Gastroesophageal sphincter (tissue), 3 donors: Measurements from ENCODE around the gene CCL28.
"Not testable (repeated sequence)": the region's sequence is repeated elsewhere in the genome, so short reads cannot be mapped to it uniquely, and the experiment has no call there.

Experiments used
- EP300 ChIP-seq: sonication (generic); formaldehyde crosslinking; IDR thresholded peaks from one replicate; pipeline ENCODE4 v1.6.1; 2017; ENCODE audit warnings: antibody characterized with exemption, mild to moderate bottlenecking
- POLR2A ChIP-seq, 2 donors: fragments of 450-650 bp; IDR thresholded peaks; one replicate each; pipeline ENCODE4 v1.6.1; 2017; ENCODE audit warnings: antibody characterized with exemption in 2 of 2, mild to moderate bottlenecking in 2 of 2, moderate library complexity in 1 of 2
- TF ChIP-seq, protein P1 (sequence below), 4 experiments: fragments of 200-600 bp in 2 of 4; fragments of 450-650 bp in 2 of 4; sonication (generic) in 1 of 4; IDR thresholded peaks; one replicate each; pipeline ENCODE4 v1.5.1; 2017 to 2019; ENCODE audit warnings: antibody characterized with exemption in 4 of 4, mild to moderate bottlenecking in 2 of 4, moderate library complexity in 2 of 4

GRCh38 chr5:43366680-43367246 lies 45.4 kb downstream of the CCL28 start:
- not testable (repeated sequence) for TF ChIP-seq EP300; POLR2A (IDR thresholded peaks at IDR 0.05)
- TF ChIP-seq, protein P1, sequence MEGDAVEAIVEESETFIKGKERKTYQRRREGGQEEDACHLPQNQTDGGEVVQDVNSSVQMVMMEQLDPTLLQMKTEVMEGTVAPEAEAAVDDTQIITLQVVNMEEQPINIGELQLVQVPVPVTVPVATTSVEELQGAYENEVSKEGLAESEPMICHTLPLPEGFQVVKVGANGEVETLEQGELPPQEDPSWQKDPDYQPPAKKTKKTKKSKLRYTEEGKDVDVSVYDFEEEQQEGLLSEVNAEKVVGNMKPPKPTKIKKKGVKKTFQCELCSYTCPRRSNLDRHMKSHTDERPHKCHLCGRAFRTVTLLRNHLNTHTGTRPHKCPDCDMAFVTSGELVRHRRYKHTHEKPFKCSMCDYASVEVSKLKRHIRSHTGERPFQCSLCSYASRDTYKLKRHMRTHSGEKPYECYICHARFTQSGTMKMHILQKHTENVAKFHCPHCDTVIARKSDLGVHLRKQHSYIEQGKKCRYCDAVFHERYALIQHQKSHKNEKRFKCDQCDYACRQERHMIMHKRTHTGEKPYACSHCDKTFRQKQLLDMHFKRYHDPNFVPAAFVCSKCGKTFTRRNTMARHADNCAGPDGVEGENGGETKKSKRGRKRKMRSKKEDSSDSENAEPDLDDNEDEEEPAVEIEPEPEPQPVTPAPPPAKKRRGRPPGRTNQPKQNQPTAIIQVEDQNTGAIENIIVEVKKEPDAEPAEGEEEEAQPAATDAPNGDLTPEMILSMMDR (IDR thresholded peaks at IDR 0.05) = not testable (repeated sequence)
